Measurements from ENCODE around the gene CLDN18. TPM values are rescaled to one million over a fixed set of nuclear protein-coding genes. Genes with fewer than 3 reads are reported as not detected.

Gene CLDN18
- total RNA-seq, 2 experiments from 2014 or later: not detected

DNA sequence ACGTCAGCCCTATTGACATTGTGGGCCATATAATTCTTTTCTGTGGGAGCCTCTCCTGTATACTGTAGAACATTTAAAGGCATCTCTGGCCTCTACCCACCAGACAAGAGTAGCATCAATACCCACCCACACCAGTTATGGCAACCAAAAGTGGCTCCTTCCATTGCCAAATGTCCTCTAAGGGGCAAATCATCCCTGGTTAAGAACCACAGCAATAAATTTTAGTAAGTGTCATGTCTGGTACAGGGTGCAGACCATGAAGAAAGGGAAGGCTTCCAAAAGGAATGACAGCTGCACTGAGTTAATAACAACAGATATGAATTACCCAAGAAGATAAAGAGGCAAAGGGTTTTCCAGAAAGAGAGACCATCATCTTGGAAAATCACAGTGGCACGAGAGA lies 6.9 kb upstream of the CLDN18 start:
- Histone ChIP-seq H3K27ac (ENCODE audit: low read depth, low read length, poor library complexity, severe bottlenecking) (no peak overlapping the region), H2AFZ (ENCODE audit: low read length) (no peak overlapping the region), H3K4me1 (ENCODE audit: insufficient read depth, low read length, poor library complexity, severe bottlenecking) (no peaks in the 10 kb centered on the region), H3K9me2 (ENCODE audit: insufficient read depth, low read length) (no peaks in the 10 kb centered on the region), H3K9me3 (ENCODE audit: low read length) (no peaks in the 10 kb centered on the region), H4K20me1 (ENCODE audit: insufficient read depth, low read length) (no peaks in the 10 kb centered on the region), H3K79me2 (ENCODE audit: insufficient read depth, low read depth, low read length) (no peaks in the 10 kb centered on the region), H3K4me2 (ENCODE audit: low read length) (no peak overlapping the region), H3K36me3 (ENCODE audit: insufficient read depth, low read length) (no peaks in the 10 kb centered on the region), H3K4me3 (ENCODE audit: low read depth, low read length, poor library complexity, severe bottlenecking) (no peak overlapping the region)
- POLR2A ChIA-PET: no interaction called here
- intact Hi-C loops (cut with micrococcal nuclease; ENCODE audit: unreplicated experiment): no loop called here
- CTCF ChIA-PET (ENCODE audit: unreplicated experiment): no interaction called here
- no TSS peak for BruUV-seq (replicated peaks)
- DNase-seq (ENCODE audit: low spot score): no peak
- TF ChIP-seq CTCF (conservative IDR thresholded peaks at IDR 0.05; ENCODE audit: low read length): no peak
- no peak for TF ChIP-seq EZH2phosphoT487 (IDR thresholded peaks at IDR 0.05; ENCODE audit: borderline replicate concordance, low read depth, low read length)

DNA sequence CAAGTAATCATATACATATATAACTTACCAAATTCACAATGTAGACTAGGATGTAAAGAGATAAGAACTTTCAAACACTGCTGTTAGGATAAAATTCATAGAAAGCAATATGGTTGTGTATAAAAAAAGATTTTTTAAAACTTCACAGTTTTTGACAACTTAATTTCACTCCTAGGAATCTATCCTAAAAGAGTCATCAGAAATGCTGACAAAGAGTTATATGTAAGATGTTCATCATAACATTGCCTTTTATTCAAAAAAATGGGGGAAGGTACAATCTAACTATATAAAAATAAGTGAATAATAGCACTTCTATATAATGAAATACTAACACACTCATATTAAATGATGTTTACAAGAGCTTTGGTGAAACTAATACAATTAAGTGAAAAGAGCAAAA lies 4.3 kb upstream of the CLDN18 start:
- no peaks in the 10 kb centered on the region for H3K9me2 ChIP-seq (ENCODE audit: insufficient read depth, low read length)
- no peaks in the 10 kb centered on the region for H3K9me3 ChIP-seq (ENCODE audit: low read length)
- H3K4me2 ChIP-seq (ENCODE audit: low read length): no peak overlapping the region
- H3K79me2 ChIP-seq (ENCODE audit: insufficient read depth, low read depth, low read length): no peaks in the 10 kb centered on the region
- TF ChIP-seq CTCF (conservative IDR thresholded peaks at IDR 0.05; ENCODE audit: low read length) (no peak), EZH2phosphoT487 (IDR thresholded peaks at IDR 0.05; ENCODE audit: borderline replicate concordance, low read depth, low read length) (no peak)
- no peaks in the 10 kb centered on the region for H3K36me3 ChIP-seq (ENCODE audit: insufficient read depth, low read length)
- no peaks in the 10 kb centered on the region for H4K20me1 ChIP-seq (ENCODE audit: insufficient read depth, low read length)
- H2AFZ ChIP-seq (ENCODE audit: low read length): no peak overlapping the region
- no TSS peak for BruUV-seq (replicated peaks)
- H3K27ac ChIP-seq (ENCODE audit: low read depth, low read length, poor library complexity, severe bottlenecking): no peak overlapping the region
- ChIA-PET CTCF (ENCODE audit: unreplicated experiment) (no interaction called here), POLR2A (no interaction called here)
- no peaks in the 10 kb centered on the region for H3K4me1 ChIP-seq (ENCODE audit: insufficient read depth, low read length, poor library complexity, severe bottlenecking)
- H3K4me3 ChIP-seq (ENCODE audit: low read depth, low read length, poor library complexity, severe bottlenecking): no peak overlapping the region
- intact Hi-C loops (cut with micrococcal nuclease; ENCODE audit: unreplicated experiment): no loop called here
- no peak for DNase-seq (ENCODE audit: low spot score)

GRCh38 chr3:138007898-138008297 lies 2.1 kb upstream of the CLDN18 start:
- CTCF ChIA-PET (ENCODE audit: unreplicated experiment): no interaction called here

More at GRCh38 chr3:138007898-138008297, 2.1 kb upstream of the CLDN18 start:
- Histone ChIP-seq H4K20me1 (ENCODE audit: insufficient read depth, low read length) (no peaks in the 10 kb centered on the region), H3K9me2 (ENCODE audit: insufficient read depth, low read length) (no peaks in the 10 kb centered on the region), H3K36me3 (ENCODE audit: insufficient read depth, low read length) (no peaks in the 10 kb centered on the region), H3K9me3 (ENCODE audit: low read length) (no peaks in the 10 kb centered on the region), H3K4me2 (ENCODE audit: low read length) (no peak overlapping the region), H2AFZ (ENCODE audit: low read length) (no peak overlapping the region), H3K4me1 (ENCODE audit: insufficient read depth, low read length, poor library complexity, severe bottlenecking) (no peaks in the 10 kb centered on the region), H3K79me2 (ENCODE audit: insufficient read depth, low read depth, low read length) (no peaks in the 10 kb centered on the region), H3K4me3 (ENCODE audit: low read depth, low read length, poor library complexity, severe bottlenecking) (no peak overlapping the region), H3K27ac (ENCODE audit: low read depth, low read length, poor library complexity, severe bottlenecking) (no peak overlapping the region)
- POLR2A ChIA-PET: no interaction called here
- intact Hi-C loops (cut with micrococcal nuclease; ENCODE audit: unreplicated experiment): no loop called here
- no peak for DNase-seq (ENCODE audit: low spot score)
- no peak for TF ChIP-seq EZH2phosphoT487 (IDR thresholded peaks at IDR 0.05; ENCODE audit: borderline replicate concordance, low read depth, low read length)
- no peak for TF ChIP-seq CTCF (conservative IDR thresholded peaks at IDR 0.05; ENCODE audit: low read length)
- BruUV-seq (replicated peaks): no TSS peak

Data from OCI-LY7 (cell line).